Airway epithelial cell (primary cell): ENCODE data around the gene CTRB1. TPM values are rescaled to one million over a fixed set of nuclear protein-coding genes. Genes with fewer than 3 reads are reported as not detected.

ENCODE experiments used
- total RNA-seq: library from RNA; depleted of rRNA; stranded (reverse); fragments of >200 nt; gene quantifications from 2 replicates; pipeline ENCODE4 v1.2.3, GENCODE V29; 2015

CTRB1 gene
- not detected in 2 replicates for total RNA-seq

DNA sequence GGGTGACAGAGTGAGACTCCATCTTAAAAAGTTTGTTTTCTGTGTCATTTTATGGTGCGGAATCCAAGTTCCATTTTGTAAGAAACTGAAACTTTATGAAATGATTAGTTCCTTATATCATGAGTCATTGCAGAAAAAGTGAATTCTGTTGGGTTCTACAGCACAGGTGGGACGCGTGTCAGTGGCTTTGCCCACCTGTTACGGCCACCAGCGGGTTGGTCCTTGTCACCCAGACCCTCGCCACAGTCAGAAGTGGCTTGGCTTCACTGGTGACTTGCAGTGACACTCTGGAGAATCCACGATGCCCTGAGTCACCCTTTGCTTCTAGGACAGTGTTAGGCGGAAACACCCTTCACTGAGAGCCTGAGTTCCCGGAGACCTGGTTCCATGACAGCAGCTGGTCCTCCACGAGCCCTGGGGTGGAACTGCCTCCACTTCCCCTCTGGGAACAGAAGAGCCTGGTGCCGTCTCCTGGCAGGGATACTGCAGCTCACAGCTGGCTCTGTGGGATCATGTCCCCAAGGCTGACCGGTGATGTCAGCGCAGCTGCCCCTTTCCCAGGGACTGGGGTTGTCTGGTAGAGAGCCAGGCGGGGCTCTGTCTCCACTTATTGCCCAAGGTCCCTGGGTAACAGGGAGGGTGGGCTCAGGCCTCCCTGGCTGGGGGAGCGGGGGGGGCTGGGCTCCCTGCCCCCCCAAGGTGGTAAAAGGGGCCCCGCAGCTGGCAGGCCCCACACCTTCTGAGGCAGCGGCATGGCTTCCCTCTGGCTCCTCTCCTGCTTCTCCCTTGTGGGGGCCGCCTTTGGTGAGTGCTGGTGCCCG is at the start of gene CTRB1:
CTRB1 (plus strand) TSS at position 733 of the 821 bp plus-strand sequence; CDS start at position 753, 20 bp downstream.

DNA sequence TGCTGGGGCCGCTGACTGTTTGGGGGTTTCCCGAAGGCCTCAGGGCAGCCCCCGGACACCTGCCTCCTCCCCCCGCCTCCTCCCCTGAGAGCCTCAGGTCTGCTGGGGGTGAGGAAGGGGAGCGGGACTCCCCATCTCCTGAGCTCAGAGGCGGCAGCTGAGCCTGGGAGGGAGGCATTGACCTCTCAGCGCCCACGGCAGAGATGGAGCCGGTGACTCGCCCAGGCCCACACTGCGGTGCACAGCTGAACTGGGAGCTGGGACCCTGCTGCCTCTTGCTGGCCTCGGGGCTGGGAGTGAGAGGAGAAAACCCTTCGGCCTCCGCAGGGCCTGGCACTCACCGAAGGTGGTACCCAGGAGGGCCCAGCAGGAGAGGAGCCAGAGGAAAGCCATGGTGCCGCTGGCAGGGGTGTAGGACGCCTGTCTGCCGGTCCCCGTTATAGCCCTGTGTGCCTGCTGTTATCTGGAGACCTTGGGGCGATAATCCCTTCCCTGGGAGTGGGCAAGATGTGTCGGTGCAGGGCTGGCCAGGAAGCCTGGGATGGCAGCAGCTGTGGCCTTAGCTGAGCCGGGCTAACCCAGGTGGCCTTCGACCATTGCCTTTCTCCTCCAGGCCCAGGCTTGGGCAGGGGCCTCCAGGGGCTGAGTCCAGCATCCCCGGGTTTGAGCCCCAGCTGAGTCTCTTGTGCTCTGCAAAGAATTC is 11.9 kb upstream of the CTRB1 start, which contains the start of gene CTRB2:
CTRB2 (minus strand) TSS at position 413 of the 703 bp plus-strand sequence; CDS start at position 393, 20 bp downstream.

DNA sequence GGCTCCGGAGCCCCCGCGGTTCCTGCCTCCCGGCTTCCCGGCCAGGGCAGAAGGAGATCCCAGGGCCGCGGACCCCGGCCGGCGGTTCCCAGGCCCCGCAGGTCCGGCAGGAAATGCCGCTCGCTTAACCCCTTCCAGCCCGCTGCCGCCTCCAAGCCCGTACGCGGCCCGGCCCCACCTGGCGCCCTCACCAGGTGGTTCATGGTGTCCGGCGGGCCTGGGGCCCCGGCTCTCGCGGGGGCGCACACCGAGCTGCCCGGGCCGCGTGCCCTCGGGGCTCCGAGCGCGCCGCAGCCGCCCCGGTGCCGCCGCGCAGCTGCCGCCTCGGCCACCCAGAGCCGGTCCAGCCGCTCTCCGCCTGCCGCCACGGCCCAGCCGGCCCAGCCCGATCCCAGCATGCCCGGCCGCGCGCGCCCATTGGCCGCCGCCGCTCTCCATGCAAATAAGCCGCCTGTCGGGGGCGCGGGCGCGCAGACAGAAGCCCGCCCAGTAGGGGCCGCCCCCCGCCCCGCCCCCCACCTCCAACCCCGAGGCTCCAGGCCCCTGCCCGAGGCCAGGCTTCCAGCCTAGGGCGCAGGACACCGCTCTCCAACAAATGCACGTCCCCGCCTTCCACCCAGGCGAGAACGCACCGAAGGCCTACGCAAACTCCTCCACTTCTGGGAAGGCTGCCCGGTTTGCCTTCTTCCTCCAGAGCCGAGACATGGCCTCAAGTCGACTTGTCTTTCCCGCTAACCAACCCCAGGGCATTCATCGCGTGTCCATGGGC is 32.7 kb downstream of the CTRB1 start, which contains the start of gene BCAR1:
BCAR1 (minus strand) TSS at position 345 of the 769 bp plus-strand sequence; CDS start at position 203, 142 bp downstream.

Other genes with a start within 250 kb of the CTRB1 start
- 16.3 and 21.0 TPM in 2 replicates for gene WDR59, start 233.9 kb upstream of the CTRB1 start, total RNA-seq
- 31.8 and 34.6 TPM in 2 replicates for gene ZNRF1, start 220.0 kb upstream of the CTRB1 start, total RNA-seq
- 0.14 and 0.56 TPM in 2 replicates for gene LDHD, start 102.2 kb upstream of the CTRB1 start, total RNA-seq
- 5.7 and 8.3 TPM in 2 replicates for gene ZFP1, start 70.5 kb upstream of the CTRB1 start, total RNA-seq
- gene CTRB2, start 11.8 kb upstream of the CTRB1 start, total RNA-seq, result not detected in 2 replicates
- 53.8 and 68.1 TPM in 2 replicates for gene BCAR1, start 32.6 kb downstream of the CTRB1 start, total RNA-seq
- gene CFDP1, start 214.5 kb downstream of the CTRB1 start, total RNA-seq, result 36.8 and 56.3 TPM in 2 replicates
- 15.4 and 17.6 TPM in 2 replicates for gene TMEM170A, start 245.7 kb downstream of the CTRB1 start, total RNA-seq